GM12878 (cell line): ENCODE measurements around the gene UBL4A. TPM values are rescaled to one million over a fixed set of nuclear protein-coding genes. Genes with fewer than 3 reads are reported as not detected.
A peak's percentile ranks its signal among the peaks of the same experiment; 100 is the strongest.

Experiments used
- ATAC-seq: fragments of 200-7000 bp; cut with Tn5 transposase; 3 replicates; pipeline ENCODE4 v1.9.1; 2020; ENCODE audit warnings: mild to moderate bottlenecking, moderate library complexity
- BruUV-seq: library from RNA; stranded (reverse); fragments of 400-500 nt; replicated peaks from 2 replicates; lab custom pipeline; 2021; lab: Mats Ljungman, UMichigan
- CTCF ChIA-PET: fragments of 300-600 bp; sonication (Branson Sonifier 250); formaldehyde crosslinking; extraction: SDS; loops from one replicate; lab custom pipeline; 2021; ENCODE audit warnings: inconsistent platforms; lab: Yijun Ruan, JAX
- POLR2A ChIA-PET: fragments of 350-600 bp; formaldehyde crosslinking; extraction: SDS; loops from one replicate; lab custom pipeline; 2021; ENCODE audit warnings: inconsistent platforms; lab: Charles Lee
- RAD21 ChIA-PET: fragments of 300-600 bp; sonication (Branson Sonifier 250); formaldehyde crosslinking; loops from one replicate; lab custom pipeline; 2023; ENCODE audit warnings: antibody characterized with exemption; ENCODE audit not compliant: unreplicated experiment; lab: Charles Lee
- SMC1A ChIA-PET: fragments of 300-600 bp; sonication (Branson Sonifier 250); formaldehyde crosslinking; loops from one replicate; lab custom pipeline; 2023; ENCODE audit not compliant: unreplicated experiment, uncharacterized antibody; lab: Charles Lee
- DNase-seq: peaks from one replicate; pipeline ENCODE4 v3.0.0-alpha.2; 2011; ENCODE audit warnings: low read depth, low spot score
- FAIRE-seq: peaks from 3 replicates; lab custom pipeline; 2011; peaks lifted over from hg19 to GRCh38; lab: Jason Lieb, UNC
- H2AFZ ChIP-seq: 2 replicates; pipeline ENCODE4 v1.6.0; 2011; ENCODE audit warnings: low read depth, low read length, control low read depth; ENCODE audit not compliant: control insufficient read depth
- H3K27ac ChIP-seq: 2 replicates; pipeline ENCODE4 v1.5.1; 2011; ENCODE audit warnings: control low read depth; ENCODE audit not compliant: control insufficient read depth, insufficient read depth
- H3K27me3 ChIP-seq, 2 experiments: replicated peaks in 1 of 2; 2 replicates each; pipeline versions ENCODE4 v1.6.0 to v1.6.1; 2011; ENCODE audit warnings: low read length in 1 of 2; ENCODE audit not compliant: control insufficient read depth in 2 of 2, insufficient read depth in 2 of 2
- H3K36me3 ChIP-seq, 2 experiments: 2 replicates each; pipeline ENCODE4 v1.5.1; 2011; ENCODE audit warnings: low read length in 1 of 2; ENCODE audit not compliant: control insufficient read depth in 2 of 2, insufficient read depth in 2 of 2
- H3K4me1 ChIP-seq: 2 replicates; pipeline ENCODE4 v1.6.1; 2011; ENCODE audit warnings: mild to moderate bottlenecking, low read length, moderate library complexity, mixed read lengths; ENCODE audit not compliant: control insufficient read depth, insufficient read depth
- H3K4me2 ChIP-seq: 2 replicates; pipeline ENCODE4 v1.6.0; 2011; ENCODE audit warnings: control low read depth; ENCODE audit not compliant: control insufficient read depth, insufficient read depth
- H3K4me3 ChIP-seq: fragments of 200-600 bp; sonication (generic); 2 replicates; pipeline ENCODE4 v1.5.1; 2016
- H3K79me2 ChIP-seq: 2 replicates; pipeline ENCODE4 v1.6.0; 2011; ENCODE audit warnings: low read length; ENCODE audit not compliant: control insufficient read depth, insufficient read depth
- H3K9ac ChIP-seq: 2 replicates; pipeline ENCODE4 v1.8.0; 2011; ENCODE audit warnings: low read length, control low read depth, mixed read lengths; ENCODE audit not compliant: control insufficient read depth, insufficient read depth
- H3K9me3 ChIP-seq: replicated peaks from 3 replicates; pipeline ENCODE4 v1.5.1; 2011; ENCODE audit warnings: mild to moderate bottlenecking, low read length; ENCODE audit not compliant: control insufficient read depth, insufficient read depth
- H4K20me1 ChIP-seq: 2 replicates; pipeline ENCODE4 v1.6.0; 2011; ENCODE audit not compliant: control insufficient read depth, insufficient read depth
- RAD51 ChIP-seq: fragments of 450-650 bp; IDR thresholded peaks from 2 replicates; pipeline ENCODE4 v1.6.1; 2016; ENCODE audit warnings: moderate library complexity, mild to moderate bottlenecking, inconsistent platforms
- RFX5 ChIP-seq: IDR thresholded peaks from 2 replicates; pipeline ENCODE4 v1.6.1; 2011; ENCODE audit warnings: low read depth, low read length, improper control_type of control experiment
- SIX5 ChIP-seq: IDR thresholded peaks from 2 replicates; pipeline ENCODE4 v1.6.1; 2011; ENCODE audit warnings: mild to moderate bottlenecking, low read depth, low read length, moderate library complexity; ENCODE audit not compliant: severe bottlenecking
- WGBS: methylation state at CpG from one replicate; pipeline ENCODE4 v1.1.6; 2016; ENCODE audit warnings: low lambda C conversion rate; ENCODE audit not compliant: insufficient replicate concordance, insufficient coverage; ENCODE audit errors: missing lambda C conversion rate; 5-methylcytosine and 5-hydroxymethylcytosine counted together
- in situ Hi-C: fragments of 300-500 bp; cut with MboI; formaldehyde crosslinking; loops from 9 replicates; pipeline ENCODE4 v1.14.3; 2018; ENCODE audit warnings: mixed read lengths
- intact Hi-C: fragments of 100-400 bp; cut with micrococcal nuclease; formaldehyde crosslinking; loops from one replicate; pipeline ENCODE4 v1.14.2; 2022; ENCODE audit not compliant: unreplicated experiment
- polyA plus RNA-seq, 11 experiments: library from polyadenylated mRNA; depleted of rRNA in 4 of 11; unstranded in 6 of 11; stranded (reverse) in 5 of 11; fragments of >200 nt; fragmentation: Nextera tagmentation in 4 of 11; fragmentation: Illumina TruSeq in 1 of 11; extraction: Ambion mirVana in 4 of 11; extraction: Trizol in 1 of 11; gene quantifications; 1 replicate in 1 of 11; 2 replicates in 10 of 11; pipeline versions ENCODE4 v1.2.1 to v1.2.3, GENCODE V29; 2011 to 2016; ENCODE audit warnings: inconsistent platforms in 2 of 11, missing spikeins in 2 of 11, low read depth in 1 of 11
- total RNA-seq, 4 experiments: library from RNA; depleted of rRNA in 3 of 4; stranded (reverse); fragments of >200 nt in 3 of 4; fragmentation: Illumina TruSeq in 1 of 4; extraction: Trizol in 1 of 4; gene quantifications; 2 replicates each; pipeline versions ENCODE4 v1.2.1 to v1.2.3, GENCODE V29; 2013 to 2021

UBL4A gene
- total and polyA plus RNA-seq, 10 of the 15 experiments (the other 5 are each of a cell fraction or from before 2014, with no cell fraction given), result 4.2 to 49.9 (median 34.0) TPM

- BruUV-seq, result TSS peak; percentile 74
- Histone ChIP-seq H3K9me3 (no peaks in the 10 kb centered on the region; the same call in 2 of the 3 replicates), H3K4me1 (no peaks in the 10 kb centered on the region), H3K27me3 (no peaks in the 10 kb centered on the region), H3K27ac (peak overlapping the region; percentile 57; the same call in 1 of the 2 replicates), H3K9ac (peak overlapping the region; percentile 46; the same call in 1 of the 2 replicates), H3K79me2 (no peaks in the 10 kb centered on the region; the same call in none of the 2 replicates), H3K36me3 (no peaks in the 10 kb centered on the region), H3K4me3 (peak overlapping the region; percentile 64), H4K20me1 (no peaks in the 10 kb centered on the region), H2AFZ (peak overlapping the region; percentile 83), H3K4me2 (peak overlapping the region; percentile 79)
- in situ Hi-C loops (no loop called here), intact Hi-C loops (loop anchor here (5.0 kb wide), 1 partner anchor 39 kb away; the partner anchor contains the start of gene LAGE3)
- ChIA-PET RAD21 (interaction anchor here (0.7 kb wide), 1 partner anchor 26 kb away, joined by 5 read pairs; the partner anchor contains the start of gene SLC10A3), SMC1A (interaction anchor here (0.6 to 1.5 kb wide), 4 partner anchors 11 to 26 kb away, joined by 3 to 7 read pairs (median 4); partner anchors contain the start of gene SLC10A3), POLR2A (interaction anchor here (0.9 to 2.4 kb wide), 5 partner anchors 10 to 120 kb away, joined by 3 to 12 read pairs (median 4); partner anchors contain the start of genes LAGE3, RPL10 and SLC10A3), CTCF (interaction anchor here (2.1 kb wide), 1 partner anchor 11 kb away, joined by 8 read pairs; no protein-coding TSS in a partner anchor)
- TF ChIP-seq RAD51 (peak; percentile 34; the same call in 1 of the 2 replicates), RFX5 (0 out of 2 replicates have a peak, but pooled peaks have one; percentile 9), SIX5 (no peak)
- no peak for DNase-seq
- FAIRE-seq, result no peak
- WGBS, result 43% methylated on average over 19 of the region's 19 CpGs
- ATAC-seq, result no peak
Observed at GRCh38 chrX:154516656-154517100, 30.3 kb upstream of the UBL4A start.
